Omental fat pad (tissue), 4 donors: ENCODE data around the gene NUBPL. TPM values are rescaled to one million over a fixed set of nuclear protein-coding genes. Genes with fewer than 3 reads are reported as not detected.

Source experiments
- ATAC-seq: fragments of 150-250 bp; one replicate; pipeline ENCODE4 v1.9.1; 2016; ENCODE audit warnings: mild to moderate bottlenecking, moderate library complexity; ENCODE audit not compliant: low FRiP score
- DNase-seq: peaks from one replicate; pipeline ENCODE4 v3.0.0-alpha.2; 2019; ENCODE audit warnings: low spot score
- CTCF ChIP-seq, 3 donors: fragments of 450-650 bp; IDR thresholded peaks; one replicate each; pipeline ENCODE4 v1.5.1; 2016 to 2017; ENCODE audit warnings: antibody characterized with exemption in 3 of 3, mild to moderate bottlenecking in 3 of 3, moderate library complexity in 2 of 3
- total RNA-seq, 4 donors: library from RNA; depleted of rRNA; stranded (reverse); fragments of >200 nt; gene quantifications; one replicate each; pipeline ENCODE4 v1.1.0, GENCODE V29; 2016

The NUBPL gene
- total RNA-seq, 4 donors from 2014 or later: 9.0 to 12.9 (median 10.9) TPM

DNA sequence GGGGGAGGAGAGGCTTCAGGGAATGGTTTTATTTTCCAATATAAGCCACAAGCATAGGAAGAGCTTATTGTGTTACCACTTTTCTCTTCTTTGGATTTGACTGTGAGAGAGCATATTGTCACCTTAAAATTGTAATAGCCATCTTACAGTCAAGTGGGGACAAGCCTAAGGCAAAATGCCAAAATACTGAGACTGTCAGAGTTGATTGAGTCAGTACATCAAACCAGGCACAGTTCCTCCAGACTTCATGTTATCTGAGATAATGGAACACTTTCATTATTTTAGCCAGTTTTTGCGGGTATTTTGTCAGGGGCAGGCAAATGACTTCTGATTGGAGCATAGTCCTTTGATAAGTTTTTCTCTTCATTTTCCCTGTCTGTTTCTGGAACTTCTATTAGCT, 19.5 kb upstream of the NUBPL start:
- TF ChIP-seq CTCF (IDR thresholded peaks at IDR 0.05): no peak
- DNase-seq (no peak), ATAC-seq (no peak)

GRCh38 chr14:31543969-31544799, 17.0 kb upstream of the NUBPL start:
- no peak for ATAC-seq
- no peak for DNase-seq
- no peak for TF ChIP-seq CTCF (IDR thresholded peaks at IDR 0.05)

GRCh38 chr14:31544816-31545215, 16.4 kb upstream of the NUBPL start:
- ATAC-seq (no peak), DNase-seq (no peak)
- no peak for TF ChIP-seq CTCF (IDR thresholded peaks at IDR 0.05)

DNA sequence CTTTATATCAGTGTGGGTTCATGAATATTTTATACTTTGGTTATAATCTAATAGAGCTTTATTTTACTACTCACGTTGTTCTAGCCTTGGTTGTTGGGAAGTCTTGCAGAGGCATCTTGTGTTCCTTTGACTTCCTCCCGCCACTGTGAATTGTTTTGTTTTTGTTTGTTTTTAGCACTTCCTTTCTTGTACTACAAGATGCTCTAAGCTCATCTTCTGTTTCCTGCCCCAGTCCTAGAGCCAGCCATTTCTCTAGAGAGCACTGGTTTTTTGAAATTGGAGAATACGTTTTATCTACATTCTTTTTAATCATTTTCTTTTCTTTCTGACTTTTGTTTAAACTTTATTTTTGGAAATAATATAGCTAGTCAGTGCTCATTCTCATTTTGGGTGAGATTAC, 15.9 kb upstream of the NUBPL start:
- TF ChIP-seq CTCF (IDR thresholded peaks at IDR 0.05): no peak

DNA sequence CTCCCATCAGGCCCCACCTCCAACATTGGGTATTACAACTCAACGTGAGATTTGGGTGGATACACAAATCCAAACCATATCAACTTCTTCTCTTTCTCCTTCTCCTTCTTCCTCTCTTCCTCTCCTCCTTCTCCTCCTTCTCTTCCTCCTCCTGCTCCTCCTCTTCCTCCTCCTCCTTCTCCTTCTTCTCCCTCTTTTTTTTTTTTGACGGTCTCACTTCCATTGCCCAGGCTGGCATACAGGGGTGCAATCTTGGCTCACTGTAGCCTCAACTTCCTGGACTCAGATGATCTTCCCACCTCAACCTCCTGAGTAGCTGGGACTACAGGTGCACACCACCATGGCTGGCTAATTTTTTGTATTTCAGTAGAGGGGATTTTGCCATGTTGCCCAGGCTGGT, 11.4 kb upstream of the NUBPL start:
- ATAC-seq (no peak), DNase-seq (no peak)
- no peak for TF ChIP-seq CTCF (IDR thresholded peaks at IDR 0.05)

More for the DNA sequence above, 15.9 kb upstream of the NUBPL start:
- DNase-seq (no peak), ATAC-seq (no peak)

- no peak for ATAC-seq
- no peak for TF ChIP-seq CTCF (IDR thresholded peaks at IDR 0.05)
- no peak for DNase-seq
These were observed 10.6 kb upstream of the NUBPL start for GRCh38 chr14:31550589-31550988.

DNA sequence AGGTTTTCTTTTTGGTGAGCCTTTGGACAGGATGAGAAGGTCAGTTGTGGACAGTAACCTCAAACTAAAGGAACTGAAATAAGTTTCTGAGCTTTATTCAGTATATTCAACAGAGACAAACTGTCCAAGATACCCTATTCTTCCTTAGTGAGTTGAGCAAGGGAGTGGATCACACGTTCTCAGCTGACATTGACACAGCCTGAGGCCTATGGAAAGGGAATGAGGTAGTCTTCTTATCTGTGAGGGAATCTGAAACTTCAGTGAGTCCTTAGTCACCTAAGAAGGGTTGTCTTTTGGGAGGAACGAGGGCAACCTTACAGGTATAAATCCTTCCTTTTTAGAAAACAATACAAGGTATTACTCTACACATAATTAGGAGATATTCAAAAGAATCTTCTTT, 5.0 kb upstream of the NUBPL start:
- ATAC-seq (no peak), DNase-seq (no peak)
- TF ChIP-seq CTCF (IDR thresholded peaks at IDR 0.05): no peak
